ENCODE data around the gene KIAA1671.

The KIAA1671 gene

GRCh38 chr22:25105817-25106650 lies 153.5 kb downstream of the KIAA1671 start:
- no peak for DNase-seq (ENCODE audit: low read depth)
- TF ChIP-seq, protein P1, sequence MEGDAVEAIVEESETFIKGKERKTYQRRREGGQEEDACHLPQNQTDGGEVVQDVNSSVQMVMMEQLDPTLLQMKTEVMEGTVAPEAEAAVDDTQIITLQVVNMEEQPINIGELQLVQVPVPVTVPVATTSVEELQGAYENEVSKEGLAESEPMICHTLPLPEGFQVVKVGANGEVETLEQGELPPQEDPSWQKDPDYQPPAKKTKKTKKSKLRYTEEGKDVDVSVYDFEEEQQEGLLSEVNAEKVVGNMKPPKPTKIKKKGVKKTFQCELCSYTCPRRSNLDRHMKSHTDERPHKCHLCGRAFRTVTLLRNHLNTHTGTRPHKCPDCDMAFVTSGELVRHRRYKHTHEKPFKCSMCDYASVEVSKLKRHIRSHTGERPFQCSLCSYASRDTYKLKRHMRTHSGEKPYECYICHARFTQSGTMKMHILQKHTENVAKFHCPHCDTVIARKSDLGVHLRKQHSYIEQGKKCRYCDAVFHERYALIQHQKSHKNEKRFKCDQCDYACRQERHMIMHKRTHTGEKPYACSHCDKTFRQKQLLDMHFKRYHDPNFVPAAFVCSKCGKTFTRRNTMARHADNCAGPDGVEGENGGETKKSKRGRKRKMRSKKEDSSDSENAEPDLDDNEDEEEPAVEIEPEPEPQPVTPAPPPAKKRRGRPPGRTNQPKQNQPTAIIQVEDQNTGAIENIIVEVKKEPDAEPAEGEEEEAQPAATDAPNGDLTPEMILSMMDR (IDR thresholded peaks at IDR 0.05; ENCODE audit: control insufficient read depth, extremely low read depth, insufficient read depth), result no peak
- no peak overlapping the region for H3K4me3 ChIP-seq (ENCODE audit: low read depth, low read length)

GRCh38 chr22:25109878-25110595 lies 157.5 kb downstream of the KIAA1671 start:
- peak overlapping the region; percentile 64; the same call in 1 of the 2 replicates for H3K4me3 ChIP-seq (ENCODE audit: low read depth, low read length)
- peak; percentile 96 for DNase-seq (ENCODE audit: low read depth)
- TF ChIP-seq, protein P1 (IDR thresholded peaks at IDR 0.05; ENCODE audit: control insufficient read depth, extremely low read depth, insufficient read depth), result no peak

DNA sequence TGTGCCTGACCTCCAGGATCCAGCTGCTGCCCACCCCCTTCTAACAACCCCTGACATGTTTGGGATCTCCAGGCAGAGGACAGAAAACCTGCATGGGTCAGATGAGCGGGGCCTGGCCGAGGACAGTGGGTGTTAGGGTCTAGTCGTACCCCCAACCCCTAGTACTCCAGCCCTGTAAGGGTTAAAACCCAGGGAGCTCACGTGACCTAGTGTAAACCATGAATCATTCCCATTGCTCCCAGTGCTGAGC lies 158.0 kb downstream of the KIAA1671 start:
- no peak for DNase-seq (ENCODE audit: low read depth)
- TF ChIP-seq, protein P1 (IDR thresholded peaks at IDR 0.05; ENCODE audit: control insufficient read depth, extremely low read depth, insufficient read depth), result no peak
- H3K4me3 ChIP-seq (ENCODE audit: low read depth, low read length), result peak overlapping the region; percentile 64

DNA sequence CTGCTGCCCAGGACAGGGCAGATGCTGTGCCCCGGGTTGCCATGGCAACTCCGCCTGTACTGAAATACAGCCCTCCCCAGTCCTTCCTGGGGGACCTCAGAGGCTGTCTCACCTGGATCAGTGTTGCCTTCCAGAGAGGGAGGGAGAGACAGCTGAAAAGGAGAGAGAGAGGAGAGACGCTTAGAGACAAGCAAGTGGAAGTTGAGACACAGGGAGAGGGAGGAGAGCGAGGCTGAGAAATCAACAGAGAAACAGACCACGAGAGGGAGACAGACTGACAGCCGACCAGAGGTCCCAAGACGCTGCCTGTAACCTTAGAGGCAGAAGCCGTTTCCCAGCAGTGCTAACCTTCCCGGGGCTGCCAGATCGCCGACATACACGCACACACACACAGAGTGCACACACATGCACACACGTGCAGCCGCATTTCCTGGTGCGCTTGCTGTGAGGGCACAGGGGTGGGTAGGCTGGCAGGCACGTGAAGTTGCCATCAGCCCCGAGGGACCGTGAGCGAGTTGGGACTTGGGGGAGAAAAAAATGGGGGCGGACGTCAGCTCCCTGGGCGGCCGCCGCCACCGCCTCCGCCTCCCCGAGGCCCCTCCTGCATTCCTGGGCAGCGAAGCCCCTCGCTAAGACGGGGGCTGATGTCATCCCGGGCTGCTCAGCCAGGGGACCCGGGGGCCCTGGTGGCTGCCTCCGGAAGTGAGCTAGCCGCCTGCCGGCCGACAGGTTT lies 158.5 kb downstream of the KIAA1671 start:
- H3K4me3 ChIP-seq (ENCODE audit: low read depth, low read length), result peak overlapping the region; percentile 64
- TF ChIP-seq, protein P1 (IDR thresholded peaks at IDR 0.05; ENCODE audit: control insufficient read depth, extremely low read depth, insufficient read depth), result peak; percentile 63
- DNase-seq (ENCODE audit: low read depth), result peak; percentile 86

- peak; percentile 51 for DNase-seq (ENCODE audit: low read depth)
- peak overlapping the region; percentile 64 for H3K4me3 ChIP-seq (ENCODE audit: low read depth, low read length)
Measured at GRCh38 chr22:25111579-25112517, 159.3 kb downstream of the KIAA1671 start.

More at GRCh38 chr22:25111579-25112517, 159.3 kb downstream of the KIAA1671 start:
- TF ChIP-seq, protein P1 (IDR thresholded peaks at IDR 0.05; ENCODE audit: control insufficient read depth, extremely low read depth, insufficient read depth), result 0 out of 2 replicates have a peak, but pooled peaks have one; percentile 12
